ENCODE measurements around the gene AK9.

GRCh38 chr6:109447878-109448555 lies 243.0 kb downstream of the AK9 start:
- TF ChIP-seq ARNT (IDR thresholded peaks at IDR 0.05): no peak
- TF ChIP-seq FOXM1 (IDR thresholded peaks at IDR 0.05; ENCODE audit: borderline replicate concordance): no peak
- TF ChIP-seq ZNF384 (IDR thresholded peaks at IDR 0.05): no peak
- TF ChIP-seq FOXK2 (IDR thresholded peaks at IDR 0.05): no peak
- TF ChIP-seq SUZ12 (IDR thresholded peaks at IDR 0.05): no peak
- no peak for TF ChIP-seq CTBP1 (IDR thresholded peaks at IDR 0.05; ENCODE audit: borderline replicate concordance)
- no peak for TF ChIP-seq L3MBTL2 (conservative IDR thresholded peaks at IDR 0.05)
- no peak for TF ChIP-seq FOXA1 (IDR thresholded peaks at IDR 0.05)
- TF ChIP-seq HDGF (IDR thresholded peaks at IDR 0.05; ENCODE audit: borderline replicate concordance): no peak
